ENCODE results near the gene MTF2. TPM values are rescaled to one million over a fixed set of nuclear protein-coding genes. Genes with fewer than 3 reads are reported as not detected.

The MTF2 gene
- total RNA-seq, 4 donors from 2014 or later: 7.8 to 20.7 (median 10.3) TPM

- no peak for TF ChIP-seq POLR2AphosphoS5 (IDR thresholded peaks at IDR 0.05)
- TF ChIP-seq CTCF (IDR thresholded peaks at IDR 0.05): no peak
- TF ChIP-seq POLR2A (IDR thresholded peaks at IDR 0.05): no peak
- TF ChIP-seq EP300 (IDR thresholded peaks at IDR 0.05): no peak
- no peak for ATAC-seq
- no peaks in the 10 kb centered on the region for H3K27me3 ChIP-seq
- H3K4me1 ChIP-seq: peaks cover 0 to 20% (median 3%) of the 10 kb centered on the region in 3 donors
- 67 to 82% methylated on average over 6 of the region's 6 CpGs for WGBS, 2 donors (ENCODE audit: low coverage in 1 of 2)
- H3K4me3 ChIP-seq: no peak overlapping the region
- H3K27ac ChIP-seq: no peak overlapping the region
- no peaks in the 10 kb centered on the region for H3K9me3 ChIP-seq
- H3K36me3 ChIP-seq: no peaks in the 10 kb centered on the region
These were observed 16.9 kb downstream of the MTF2 start for GRCh38 chr1:93095804-93096585.

- 89 to 92% methylated on average over 2 to 3 of the region's 4 CpGs for WGBS, 2 donors (ENCODE audit: low coverage in 1 of 2)
- no peak for TF ChIP-seq CTCF (IDR thresholded peaks at IDR 0.05)
- TF ChIP-seq POLR2AphosphoS5 (IDR thresholded peaks at IDR 0.05): no peak
- TF ChIP-seq EP300 (IDR thresholded peaks at IDR 0.05): no peak
- TF ChIP-seq POLR2A (IDR thresholded peaks at IDR 0.05): no peak
- ATAC-seq: no peak
- no peak overlapping the region for H3K4me3 ChIP-seq
- no peaks in the 10 kb centered on the region for H3K9me3 ChIP-seq
- H3K4me1 ChIP-seq: no peaks in the 10 kb centered on the region
- H3K27me3 ChIP-seq: no peaks in the 10 kb centered on the region
- H3K27ac ChIP-seq: no peak overlapping the region
- peaks cover 0 to 7% of the 10 kb centered on the region in 2 donors for H3K36me3 ChIP-seq
These were observed 23.1 kb downstream of the MTF2 start for GRCh38 chr1:93102142-93102541.

- no peak for ATAC-seq
- TF ChIP-seq POLR2A (IDR thresholded peaks at IDR 0.05): no peak
- no peak for TF ChIP-seq EP300 (IDR thresholded peaks at IDR 0.05)
- TF ChIP-seq POLR2AphosphoS5 (IDR thresholded peaks at IDR 0.05): no peak
- TF ChIP-seq CTCF (IDR thresholded peaks at IDR 0.05): no peak
- Histone ChIP-seq H3K4me1 (peaks cover 0 to 8% (median 0%) of the 10 kb centered on the region in 3 donors), H3K9me3 (no peaks in the 10 kb centered on the region), H3K27me3 (no peaks in the 10 kb centered on the region), H3K36me3 (peaks cover 0 to 14% of the 10 kb centered on the region in 2 donors), H3K4me3 (no peak overlapping the region), H3K27ac (no peak overlapping the region)
- whole genome bisulfite sequencing, 2 donors (ENCODE audit: low coverage in 1 of 2): 60 to 75% methylated on average over 2 of the region's 2 CpGs
These were observed 27.1 kb downstream of the MTF2 start for GRCh38 chr1:93106226-93106625.

- H3K9me3 ChIP-seq: no peaks in the 10 kb centered on the region
- 88 to 100% methylated on average over 1 to 4 of the region's 4 CpGs for WGBS, 2 donors (ENCODE audit: low coverage in 1 of 2)
- peaks cover 0 to 16% (median 0%) of the 10 kb centered on the region in 3 donors for H3K4me1 ChIP-seq
- no peak overlapping the region for H3K27ac ChIP-seq
- no peak for TF ChIP-seq EP300 (IDR thresholded peaks at IDR 0.05)
- TF ChIP-seq POLR2AphosphoS5 (IDR thresholded peaks at IDR 0.05): no peak
- no peak for TF ChIP-seq CTCF (IDR thresholded peaks at IDR 0.05)
- no peak for TF ChIP-seq POLR2A (IDR thresholded peaks at IDR 0.05)
- no peak for ATAC-seq
- H3K27me3 ChIP-seq: no peaks in the 10 kb centered on the region
- H3K36me3 ChIP-seq: peaks cover 0 to 14% of the 10 kb centered on the region in 2 donors
- H3K4me3 ChIP-seq: no peak overlapping the region
These were observed 28.3 kb downstream of the MTF2 start for GRCh38 chr1:93107395-93107794.

- Histone ChIP-seq H3K36me3 (peaks cover 0 to 14% of the 10 kb centered on the region in 2 donors), H3K27me3 (no peaks in the 10 kb centered on the region), H3K4me3 (no peak overlapping the region), H3K9me3 (no peaks in the 10 kb centered on the region), H3K4me1 (peaks cover 0 to 16% (median 0%) of the 10 kb centered on the region in 3 donors), H3K27ac (no peak overlapping the region)
- TF ChIP-seq POLR2A (IDR thresholded peaks at IDR 0.05): no peak
- TF ChIP-seq CTCF (IDR thresholded peaks at IDR 0.05): no peak
- WGBS, 2 donors (ENCODE audit: low coverage in 1 of 2): 84 to 90% methylated on average over 2 of the region's 2 CpGs
- ATAC-seq: no peak
These were observed 29.3 kb downstream of the MTF2 start for GRCh38 chr1:93108335-93108734.

Measured in gastroesophageal sphincter (tissue), 4 donors.